Activated CD4-positive, alpha-beta memory T cell treated with anti-CD3 and anti-CD28 coated beads, Interleukin-2, amount 10 ng/mL, durations not matched to agents 7 days and 5 days (primary cell): ENCODE measurements around the gene USP11. TPM values are rescaled to one million over a fixed set of nuclear protein-coding genes. Genes with fewer than 3 reads are reported as not detected.
A peak's percentile ranks its signal among the peaks of the same experiment; 100 is the strongest.

ENCODE experiments used
- CTCF ChIA-PET: fragments of 350-600 bp; sonication (Branson Sonifier 250); formaldehyde crosslinking; loops from one replicate; lab custom pipeline; 2021; ENCODE audit warnings: antibody characterized with exemption, inconsistent platforms; lab: Charles Lee
- POLR2A ChIA-PET: fragments of 350-600 bp; sonication (Branson Sonifier 250); formaldehyde crosslinking; loops from one replicate; lab custom pipeline; 2021; ENCODE audit warnings: antibody characterized with exemption; lab: Charles Lee
- DNase-seq: peaks from one replicate; pipeline ENCODE4 v3.0.0-alpha.2; 2020
- H3K27ac Mint-ChIP-seq: one replicate; pipeline ENCODE4 v1.8.0; 2021; ENCODE audit warnings: mild to moderate bottlenecking, mixed read lengths
- H3K27me3 Mint-ChIP-seq: one replicate; pipeline ENCODE4 v1.8.0; 2021; ENCODE audit warnings: mixed read lengths
- H3K36me3 Mint-ChIP-seq: one replicate; pipeline ENCODE4 v1.8.0; 2021; ENCODE audit warnings: low read depth, mixed read lengths
- H3K4me1 Mint-ChIP-seq: one replicate; pipeline ENCODE4 v1.8.0; 2021; ENCODE audit warnings: mixed read lengths
- H3K4me3 Mint-ChIP-seq: one replicate; pipeline ENCODE4 v1.8.0; 2021; ENCODE audit warnings: mild to moderate bottlenecking, mixed read lengths
- H3K9me3 Mint-ChIP-seq: one replicate; pipeline ENCODE4 v1.8.0; 2021; ENCODE audit warnings: mixed read lengths
- total RNA-seq, 2 experiments: library from RNA; stranded (reverse); gene quantifications; one replicate each; pipeline ENCODE4 v1.2.3, GENCODE V29; 2021

The USP11 gene
- total RNA-seq, 2 experiments from 2014 or later: 27.6 to 29.4 TPM

GRCh38 chrX:47194194-47194787, 38.5 kb upstream of the USP11 start:
- H3K4me3 Mint-ChIP-seq: peak overlapping the region; percentile 90
- peak overlapping the region; percentile 93 for H3K27ac Mint-ChIP-seq
- H3K9me3 Mint-ChIP-seq: no peaks in the 10 kb centered on the region
- no peaks in the 10 kb centered on the region for H3K27me3 Mint-ChIP-seq
- POLR2A ChIA-PET: interaction anchor here (0.6 to 3.2 kb wide), 9 partner anchors 22 to 431 kb away, joined by 3 to 16 read pairs (median 3); partner anchors contain the start of genes ARAF, CDK16, NDUFB11 and RBM10
- DNase-seq: no peak
- CTCF ChIA-PET: interaction anchor here (0.8 to 1.4 kb wide), 4 partner anchors 24 to 329 kb away, joined by 3 to 6 read pairs (median 5); no protein-coding TSS in a partner anchor
- H3K36me3 Mint-ChIP-seq: peaks cover 40% of the 10 kb centered on the region
- peaks cover 50% of the 10 kb centered on the region for H3K4me1 Mint-ChIP-seq

- POLR2A ChIA-PET: interaction anchor here (3.2 kb wide), 1 partner anchor 37 kb away, joined by 11 read pairs; the partner anchor contains the start of gene USP11
- CTCF ChIA-PET: no interaction called here
- Mint-ChIP-seq H3K27me3 (no peaks in the 10 kb centered on the region), H3K9me3 (no peaks in the 10 kb centered on the region), H3K4me1 (peaks cover 44% of the 10 kb centered on the region), H3K27ac (peak overlapping the region; percentile 93), H3K4me3 (peak overlapping the region; percentile 90), H3K36me3 (peaks cover 52% of the 10 kb centered on the region)
- no peak for DNase-seq
Measured at GRCh38 chrX:47196098-47196497, 36.7 kb upstream of the USP11 start.

- Mint-ChIP-seq H3K27me3 (no peaks in the 10 kb centered on the region), H3K4me3 (no peak overlapping the region), H3K27ac (peak overlapping the region; percentile 35), H3K4me1 (peaks cover 40% of the 10 kb centered on the region), H3K36me3 (peaks cover 64% of the 10 kb centered on the region), H3K9me3 (no peaks in the 10 kb centered on the region)
- no peak for DNase-seq
- ChIA-PET CTCF (no interaction called here), POLR2A (no interaction called here)
Measured at GRCh38 chrX:47197526-47197925, 35.3 kb upstream of the USP11 start.

GRCh38 chrX:47198026-47198686, 34.7 kb upstream of the USP11 start:
- Mint-ChIP-seq H3K4me3 (no peak overlapping the region), H3K9me3 (no peaks in the 10 kb centered on the region), H3K4me1 (peaks cover 34% of the 10 kb centered on the region), H3K27ac (no peak overlapping the region), H3K36me3 (peaks cover 71% of the 10 kb centered on the region), H3K27me3 (no peaks in the 10 kb centered on the region)
- ChIA-PET POLR2A (no interaction called here), CTCF (no interaction called here)
- DNase-seq: no peak

GRCh38 chrX:47198687-47199080, 34.1 kb upstream of the USP11 start:
- Mint-ChIP-seq H3K27ac (no peak overlapping the region), H3K27me3 (no peaks in the 10 kb centered on the region), H3K36me3 (peaks cover 72% of the 10 kb centered on the region), H3K9me3 (no peaks in the 10 kb centered on the region), H3K4me1 (peaks cover 29% of the 10 kb centered on the region), H3K4me3 (no peak overlapping the region)
- no peak for DNase-seq
- POLR2A ChIA-PET: no interaction called here
- CTCF ChIA-PET: no interaction called here

GRCh38 chrX:47199286-47199685, 33.5 kb upstream of the USP11 start:
- ChIA-PET POLR2A (no interaction called here), CTCF (no interaction called here)

GRCh38 chrX:47200385-47201150, 32.2 kb upstream of the USP11 start:
- CTCF ChIA-PET: interaction anchor here (0.6 kb wide), 1 partner anchor 112 kb away, joined by 4 read pairs; no protein-coding TSS in a partner anchor
- POLR2A ChIA-PET: interaction anchor here (1.3 to 1.5 kb wide), 2 partner anchors 11 to 17 kb away, joined by 3 read pairs; no protein-coding TSS in a partner anchor
- H3K4me1 Mint-ChIP-seq: peaks cover 20% of the 10 kb centered on the region
- DNase-seq: no peak
- H3K9me3 Mint-ChIP-seq: no peaks in the 10 kb centered on the region
- H3K27me3 Mint-ChIP-seq: no peaks in the 10 kb centered on the region
- H3K27ac Mint-ChIP-seq: no peak overlapping the region
- no peak overlapping the region for H3K4me3 Mint-ChIP-seq
- H3K36me3 Mint-ChIP-seq: peaks cover 69% of the 10 kb centered on the region

More at GRCh38 chrX:47199286-47199685, 33.5 kb upstream of the USP11 start:
- H3K36me3 Mint-ChIP-seq: peaks cover 74% of the 10 kb centered on the region
- H3K4me1 Mint-ChIP-seq: peaks cover 29% of the 10 kb centered on the region
- H3K9me3 Mint-ChIP-seq: no peaks in the 10 kb centered on the region
- no peak overlapping the region for H3K27ac Mint-ChIP-seq
- no peak overlapping the region for H3K4me3 Mint-ChIP-seq
- no peak for DNase-seq
- H3K27me3 Mint-ChIP-seq: no peaks in the 10 kb centered on the region

GRCh38 chrX:47201345-47201944, 31.4 kb upstream of the USP11 start:
- Mint-ChIP-seq H3K9me3 (no peaks in the 10 kb centered on the region), H3K27ac (no peak overlapping the region), H3K27me3 (no peaks in the 10 kb centered on the region), H3K36me3 (peaks cover 68% of the 10 kb centered on the region), H3K4me3 (no peak overlapping the region), H3K4me1 (peaks cover 11% of the 10 kb centered on the region)
- ChIA-PET POLR2A (interaction anchor here (0.8 to 1.5 kb wide), 4 partner anchors 12 to 18 kb away, joined by 3 to 4 read pairs (median 3); no protein-coding TSS in a partner anchor), CTCF (no interaction called here)
- no peak for DNase-seq

GRCh38 chrX:47202316-47202715, 30.5 kb upstream of the USP11 start:
- CTCF ChIA-PET: no interaction called here
- peaks cover 72% of the 10 kb centered on the region for H3K36me3 Mint-ChIP-seq

GRCh38 chrX:47202877-47203276, 29.9 kb upstream of the USP11 start:
- DNase-seq: no peak
- ChIA-PET CTCF (no interaction called here), POLR2A (no interaction called here)
- no peaks in the 10 kb centered on the region for H3K4me1 Mint-ChIP-seq
- no peak overlapping the region for H3K4me3 Mint-ChIP-seq
- no peaks in the 10 kb centered on the region for H3K27me3 Mint-ChIP-seq
- H3K9me3 Mint-ChIP-seq: no peaks in the 10 kb centered on the region
- peaks cover 74% of the 10 kb centered on the region for H3K36me3 Mint-ChIP-seq
- H3K27ac Mint-ChIP-seq: no peak overlapping the region

More at GRCh38 chrX:47202316-47202715, 30.5 kb upstream of the USP11 start:
- Mint-ChIP-seq H3K27ac (no peak overlapping the region), H3K27me3 (no peaks in the 10 kb centered on the region), H3K9me3 (no peaks in the 10 kb centered on the region), H3K4me3 (no peak overlapping the region), H3K4me1 (peaks cover 2% of the 10 kb centered on the region)
- POLR2A ChIA-PET: no interaction called here
- DNase-seq: no peak

GRCh38 chrX:47204970-47205369, 27.8 kb upstream of the USP11 start:
- Mint-ChIP-seq H3K27ac (no peak overlapping the region), H3K36me3 (peaks cover 63% of the 10 kb centered on the region), H3K9me3 (no peaks in the 10 kb centered on the region), H3K4me1 (no peaks in the 10 kb centered on the region), H3K4me3 (no peak overlapping the region), H3K27me3 (no peaks in the 10 kb centered on the region)
- no peak for DNase-seq
- ChIA-PET POLR2A (no interaction called here), CTCF (no interaction called here)

- ChIA-PET CTCF (no interaction called here), POLR2A (interaction anchor here (1.0 kb wide), 1 partner anchor 16 kb away, joined by 3 read pairs; no protein-coding TSS in a partner anchor)
- Mint-ChIP-seq H3K27me3 (no peaks in the 10 kb centered on the region), H3K27ac (no peak overlapping the region), H3K4me1 (no peaks in the 10 kb centered on the region), H3K4me3 (no peak overlapping the region), H3K36me3 (peaks cover 60% of the 10 kb centered on the region), H3K9me3 (no peaks in the 10 kb centered on the region)
- no peak for DNase-seq
Measured at GRCh38 chrX:47206316-47206715, 26.5 kb upstream of the USP11 start.
